ENCODE data around the gene SMAD6.

The SMAD6 gene

DNA sequence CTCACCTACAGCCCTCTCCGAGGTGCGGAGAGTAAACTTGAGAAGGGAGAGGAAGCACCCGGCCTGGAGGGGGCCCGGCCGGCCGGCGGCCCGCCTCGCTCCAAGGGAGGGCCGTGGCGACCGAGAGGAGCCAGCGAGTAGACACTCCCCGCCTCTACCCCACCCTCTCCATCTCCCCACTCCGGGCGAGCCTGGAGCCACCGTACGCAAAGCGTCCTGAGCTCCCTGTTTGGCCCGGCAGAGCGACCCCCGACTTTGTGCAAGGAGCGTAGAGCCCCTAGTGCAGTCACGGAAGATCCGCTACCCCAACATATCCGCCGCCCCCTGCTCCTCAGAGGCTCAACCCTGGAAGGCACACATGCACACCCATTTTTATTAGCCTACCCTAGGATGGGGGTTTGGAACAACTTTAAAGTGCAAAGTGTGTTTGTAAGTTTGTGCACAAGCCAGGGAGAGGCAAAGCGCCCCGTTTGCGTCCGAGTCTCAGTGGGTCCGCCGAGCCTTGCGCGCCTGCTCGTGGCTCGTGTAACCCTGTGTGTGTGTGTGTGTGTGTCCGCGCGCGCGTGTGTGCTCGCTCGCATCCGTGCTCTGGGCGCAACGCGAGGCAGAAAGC lies 508 bp upstream of the SMAD6 start:
- H3K36me3 ChIP-seq (ENCODE audit: control insufficient read depth, low read length) = no peaks in the 10 kb centered on the region

GRCh38 chr15:66702787-66703539 lies 927 bp downstream of the SMAD6 start:
- Histone ChIP-seq H3K4me2 (ENCODE audit: low read length) (peak overlapping the region; percentile 75), H3F3A (ENCODE audit: control insufficient read depth, insufficient read depth) (peaks cover 3% of the 10 kb centered on the region; the same call in 1 of the 2 replicates), H3K36me3 (ENCODE audit: control insufficient read depth, low read length) (no peaks in the 10 kb centered on the region), H3K4me3 (ENCODE audit: low read length) (peak overlapping the region; percentile 73), H3K27ac (ENCODE audit: low read depth, low read length) (no peak overlapping the region), H3K9me3 (ENCODE audit: control insufficient read depth, insufficient read depth, low read length) (no peaks in the 10 kb centered on the region), H4K20me1 (ENCODE audit: control insufficient read depth, insufficient read depth, low read depth, low read length) (peaks cover 10% of the 10 kb centered on the region; the same call in 1 of the 2 replicates), H3K27me3 (ENCODE audit: control insufficient read depth, low read length) (peaks cover 37% of the 10 kb centered on the region), H3K4me1 (ENCODE audit: control insufficient read depth, low read length) (peaks cover 36% of the 10 kb centered on the region), H3K79me2 (ENCODE audit: control insufficient read depth, low read length) (no peaks in the 10 kb centered on the region), H3K9me2 (replicated peaks; ENCODE audit: control insufficient read depth, low read length) (no peaks in the 10 kb centered on the region)
- no peak for TF ChIP-seq CTCF (IDR thresholded peaks at IDR 0.05; ENCODE audit: low read depth, low read length, poor library complexity, severe bottlenecking)
- TF ChIP-seq EZH2phosphoT487 (IDR thresholded peaks at IDR 0.05; ENCODE audit: borderline replicate concordance, low read length) = peak; percentile 89; the same call in 1 of the 2 replicates

More for the DNA sequence above, 508 bp upstream of the SMAD6 start:
- no peaks in the 10 kb centered on the region for H3K79me2 ChIP-seq (ENCODE audit: control insufficient read depth, low read length)
- peaks cover 10% of the 10 kb centered on the region; the same call in 1 of the 2 replicates for H4K20me1 ChIP-seq (ENCODE audit: control insufficient read depth, insufficient read depth, low read depth, low read length)
- TF ChIP-seq CTCF (IDR thresholded peaks at IDR 0.05; ENCODE audit: low read depth, low read length, poor library complexity, severe bottlenecking) = no peak
- TF ChIP-seq EZH2phosphoT487 (IDR thresholded peaks at IDR 0.05; ENCODE audit: borderline replicate concordance, low read length) = no peak
- peak overlapping the region; percentile 75 for H3K4me2 ChIP-seq (ENCODE audit: low read length)
- no peaks in the 10 kb centered on the region for H3K9me3 ChIP-seq (ENCODE audit: control insufficient read depth, insufficient read depth, low read length)
- H3K4me3 ChIP-seq (ENCODE audit: low read length) = peak overlapping the region; percentile 73
- no peaks in the 10 kb centered on the region for H3K9me2 ChIP-seq (replicated peaks; ENCODE audit: control insufficient read depth, low read length)
- H3F3A ChIP-seq (ENCODE audit: control insufficient read depth, insufficient read depth) = peaks cover 3% of the 10 kb centered on the region; the same call in 1 of the 2 replicates
- H3K4me1 ChIP-seq (ENCODE audit: control insufficient read depth, low read length) = peaks cover 36% of the 10 kb centered on the region
- peaks cover 37% of the 10 kb centered on the region for H3K27me3 ChIP-seq (ENCODE audit: control insufficient read depth, low read length)
- peak overlapping the region; percentile 65 for H3K27ac ChIP-seq (ENCODE audit: low read depth, low read length)

DNA sequence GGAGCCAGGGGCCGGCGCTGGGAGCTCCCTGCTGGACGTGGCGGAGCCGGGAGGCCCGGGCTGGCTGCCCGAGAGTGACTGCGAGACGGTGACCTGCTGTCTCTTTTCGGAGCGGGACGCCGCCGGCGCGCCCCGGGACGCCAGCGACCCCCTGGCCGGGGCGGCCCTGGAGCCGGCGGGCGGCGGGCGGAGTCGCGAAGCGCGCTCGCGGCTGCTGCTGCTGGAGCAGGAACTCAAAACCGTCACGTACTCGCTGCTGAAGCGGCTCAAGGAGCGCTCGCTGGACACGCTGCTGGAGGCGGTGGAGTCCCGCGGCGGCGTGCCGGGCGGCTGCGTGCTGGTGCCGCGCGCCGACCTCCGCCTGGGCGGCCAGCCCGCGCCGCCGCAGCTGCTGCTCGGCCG lies 1.5 kb downstream of the SMAD6 start:
- H3K4me3 ChIP-seq (ENCODE audit: low read length) = peak overlapping the region; percentile 73
- H3K27me3 ChIP-seq (ENCODE audit: control insufficient read depth, low read length) = peaks cover 37% of the 10 kb centered on the region
- H4K20me1 ChIP-seq (ENCODE audit: control insufficient read depth, insufficient read depth, low read depth, low read length) = peaks cover 10% of the 10 kb centered on the region; the same call in 1 of the 2 replicates
- H3K79me2 ChIP-seq (ENCODE audit: control insufficient read depth, low read length) = no peaks in the 10 kb centered on the region
- peaks cover 33% of the 10 kb centered on the region for H3K4me1 ChIP-seq (ENCODE audit: control insufficient read depth, low read length)
- no peaks in the 10 kb centered on the region for H3K9me2 ChIP-seq (replicated peaks; ENCODE audit: control insufficient read depth, low read length)
- peak overlapping the region; percentile 75 for H3K4me2 ChIP-seq (ENCODE audit: low read length)
- H3F3A ChIP-seq (ENCODE audit: control insufficient read depth, insufficient read depth) = peaks cover 3% of the 10 kb centered on the region; the same call in 1 of the 2 replicates
- no peak for TF ChIP-seq CTCF (IDR thresholded peaks at IDR 0.05; ENCODE audit: low read depth, low read length, poor library complexity, severe bottlenecking)
- TF ChIP-seq EZH2phosphoT487 (IDR thresholded peaks at IDR 0.05; ENCODE audit: borderline replicate concordance, low read length) = no peak
- no peaks in the 10 kb centered on the region for H3K36me3 ChIP-seq (ENCODE audit: control insufficient read depth, low read length)
- H3K9me3 ChIP-seq (ENCODE audit: control insufficient read depth, insufficient read depth, low read length) = no peaks in the 10 kb centered on the region
- no peak overlapping the region for H3K27ac ChIP-seq (ENCODE audit: low read depth, low read length)

All from DOHH2 (cell line).